K562 (cell line): ENCODE data around the gene CPSF2. TPM values are rescaled to one million over a fixed set of nuclear protein-coding genes. Genes with fewer than 3 reads are reported as not detected.

Experiments
- ARID1B ChIP-seq: fragments of 450-650 bp; IDR thresholded peaks from 2 replicates; pipeline ENCODE4 v1.6.1; 2016; ENCODE audit warnings: antibody characterized with exemption, mild to moderate bottlenecking, inconsistent platforms
- ETV1 ChIP-seq: fragments of 450-650 bp; conservative IDR thresholded peaks from 2 replicates; pipeline ENCODE4 v1.6.1; 2016; ENCODE audit warnings: missing genetic modification characterization, control low read depth, low read depth, missing compliant biosample characterization
- FOXO4 ChIP-seq: fragments of 450-650 bp; formaldehyde crosslinking; IDR thresholded peaks from 2 replicates; pipeline ENCODE4 v1.4.0; 2020; ENCODE audit warnings: mild to moderate bottlenecking, moderate library complexity
- HDAC2 ChIP-seq: fragments of 450-650 bp; IDR thresholded peaks from 2 replicates; pipeline ENCODE4 v1.6.1; 2016; ENCODE audit warnings: mild to moderate bottlenecking
- JUND ChIP-seq, 2 experiments: IDR thresholded peaks; 2 replicates in 1 of 2; 3 replicates in 1 of 2; pipeline ENCODE4 v1.6.1; 2011; ENCODE audit warnings: borderline replicate concordance in 2 of 2, low read depth in 2 of 2, low read length in 2 of 2, improper control_type of control experiment in 1 of 2, missing biosample characterization in 1 of 2, missing genetic modification characterization in 1 of 2, missing genetic modification reagents in 1 of 2
- MLX ChIP-seq, 2 experiments: fragments of 450-650 bp in 1 of 2; sonication (generic) in 1 of 2; formaldehyde crosslinking; conservative IDR thresholded peaks; 2 replicates each; pipeline versions ENCODE4 v1.4.0 to v1.8.1; 2020 to 2022; ENCODE audit warnings: mild to moderate bottlenecking in 1 of 2, missing genetic modification reagents in 1 of 2
- NBN ChIP-seq: fragments of 450-650 bp; IDR thresholded peaks from 2 replicates; pipeline ENCODE4 v1.6.1; 2016; ENCODE audit warnings: low read depth, mild to moderate bottlenecking
- PHB ChIP-seq: fragments of 250-450 bp; sonication (Bioruptor Pico); IDR thresholded peaks from 2 replicates; pipeline ENCODE4 v1.5.0; 2021
- TAF9B ChIP-seq: fragments of 450-650 bp; IDR thresholded peaks from 2 replicates; pipeline ENCODE4 v1.6.1; 2018; ENCODE audit warnings: mild to moderate bottlenecking; ENCODE audit not compliant: partially characterized antibody
- ZBTB40 ChIP-seq, 2 experiments: fragments of 450-650 bp in 1 of 2; sonication (generic) in 1 of 2; formaldehyde crosslinking in 1 of 2; IDR thresholded peaks; 2 replicates each; pipeline versions ENCODE4 v1.7.1 to v1.9.0; 2016 to 2022; ENCODE audit warnings: inconsistent platforms in 1 of 2, mild to moderate bottlenecking in 1 of 2, missing genetic modification reagents in 1 of 2
- ZNF140 ChIP-seq: fragments of 250-450 bp; sonication (Bioruptor Pico); IDR thresholded peaks from 2 replicates; pipeline ENCODE4 v1.8.0; 2021; ENCODE audit warnings: moderate library complexity, mild to moderate bottlenecking, inconsistent platforms
- ZNF398 ChIP-seq: fragments of 250-450 bp; sonication (Bioruptor Pico); IDR thresholded peaks from 2 replicates; pipeline ENCODE4 v1.8.0; 2021; ENCODE audit warnings: moderate library complexity, mild to moderate bottlenecking, inconsistent platforms
- ZZZ3 ChIP-seq: fragments of 450-650 bp; IDR thresholded peaks from 2 replicates; pipeline ENCODE4 v1.6.1; 2016; ENCODE audit warnings: antibody characterized with exemption, mild to moderate bottlenecking, moderate library complexity
- polyA plus RNA-seq, 8 experiments: library from polyadenylated mRNA; depleted of rRNA in 4 of 8; stranded (reverse) in 5 of 8; unstranded in 3 of 8; fragments of >200 nt; fragmentation: Nextera tagmentation in 2 of 8; fragmentation: Illumina TruSeq in 1 of 8; extraction: Ambion mirVana in 2 of 8; extraction: Trizol in 1 of 8; gene quantifications; 2 replicates each; pipeline versions ENCODE4 v1.2.1 to v1.2.3, GENCODE V29; 2011 to 2014; ENCODE audit warnings: inconsistent platforms in 1 of 8, missing spikeins in 1 of 8
- total RNA-seq, 7 experiments: library from RNA; depleted of rRNA in 6 of 7; stranded (reverse); fragments of >200 nt in 6 of 7; fragmentation: Illumina TruSeq in 2 of 7; extraction: Trizol in 2 of 7; gene quantifications; 2 replicates each; pipeline versions ENCODE4 v1.2.1 to v1.2.3, GENCODE V29; 2011 to 2021; ENCODE audit warnings: low replicate concordance in 1 of 7

CPSF2 gene
- total and polyA plus RNA-seq, 9 of the 15 experiments (the other 6 are each of a cell fraction or from before 2014, with no cell fraction given): 20.8 to 71.3 (median 49.0) TPM

GRCh38 chr14:92121670-92122350, at the start of gene CPSF2, which contains the start of gene NDUFB1 (continued):
- TF ChIP-seq FOXO4 (CRISPR knock-in tag): no peak
- TF ChIP-seq NBN: peak; percentile 62; the same call in 1 of the 2 replicates
- TF ChIP-seq TAF9B: peak; percentile 97
- no peak for TF ChIP-seq ZZZ3
- no peak for TF ChIP-seq MLX (CRISPR knock-in tag; conservative IDR thresholded peaks at IDR 0.05)
- TF ChIP-seq ZBTB40 (IDR thresholded peaks at IDR 0.05): 0 out of 2 replicates have a peak, but pooled peaks have one; percentile 31
- no peak for TF ChIP-seq ZBTB40 (CRISPR knock-in tag; IDR thresholded peaks at IDR 0.05)
- TF ChIP-seq PHB (CRISPR knock-in tag): no peak
- no peak for TF ChIP-seq ZNF140
- peak; percentile 91 for TF ChIP-seq JUND (IDR thresholded peaks at IDR 0.05; ENCODE audit: borderline replicate concordance, low read depth, low read length)
- no peak for TF ChIP-seq JUND (tag; IDR thresholded peaks at IDR 0.05; ENCODE audit: borderline replicate concordance, low read depth, low read length)
- TF ChIP-seq ARID1B: peak; percentile 46; the same call in 1 of the 2 replicates
- no peak for TF ChIP-seq ZNF398 (CRISPR knock-in tag)
- TF ChIP-seq HDAC2: no peak
- no peak for TF ChIP-seq ETV1 (tag)
